PC-3 (cell line): ENCODE results near the gene LRBA.

ENCODE experiments used
- CTCF ChIP-seq: fragments of 300-600 bp; sonication (generic); conservative IDR thresholded peaks from 2 replicates; pipeline ENCODE4 v1.5.1; 2017; ENCODE audit warnings: antibody characterized with exemption, low read depth, mild to moderate bottlenecking, low read length
- EZH2 ChIP-seq: fragments of 300-600 bp; sonication (generic); IDR thresholded peaks from one replicate; pipeline ENCODE4 v1.6.1; 2017; ENCODE audit warnings: antibody characterized with exemption, mild to moderate bottlenecking, low read length; ENCODE audit not compliant: unreplicated experiment
- EZH2phosphoT487 ChIP-seq: fragments of 300-600 bp; sonication (generic); IDR thresholded peaks from 2 replicates; pipeline ENCODE4 v1.6.1; 2018; ENCODE audit warnings: mild to moderate bottlenecking, antibody characterized with exemption, low read length, borderline replicate concordance

- TF ChIP-seq CTCF (no peak), EZH2 (no peak), EZH2phosphoT487 (no peak)
These were observed 28.9 kb upstream of the LRBA start for GRCh38 chr4:151043803-151044515.
